Caco-2 (cell line): Measurements from ENCODE around the gene INAFM1. TPM values are rescaled to one million over a fixed set of nuclear protein-coding genes. Genes with fewer than 3 reads are reported as not detected.

Experiments
- BruUV-seq: library from RNA; stranded (reverse); fragments of 400-500 nt; replicated peaks from 2 replicates; lab custom pipeline; 2021; lab: Mats Ljungman, UMichigan
- CTCF ChIA-PET: fragments of 300-600 bp; sonication (Branson Sonifier 250); formaldehyde crosslinking; loops from one replicate; lab custom pipeline; 2022; ENCODE audit warnings: antibody characterized with exemption; lab: Charles Lee
- POLR2A ChIA-PET: fragments of 300-600 bp; sonication (Branson Sonifier 250); formaldehyde crosslinking; loops from one replicate; lab custom pipeline; 2022; ENCODE audit warnings: antibody characterized with exemption; lab: Charles Lee
- DNase-seq, 2 experiments: peaks; one replicate each; pipeline versions ENCODE4 v3.0.0 to v3.0.0-alpha.2; 2020 to 2022
- H3K27me3 ChIP-seq: replicated peaks from 2 replicates; pipeline ENCODE4 v1.6.0; 2011; ENCODE audit warnings: low read length; ENCODE audit not compliant: control insufficient read depth, insufficient read depth
- H3K36me3 ChIP-seq: 2 replicates; pipeline ENCODE4 v1.5.1; 2011; ENCODE audit warnings: low read length; ENCODE audit not compliant: control insufficient read depth, insufficient read depth
- H3K4me1 ChIP-seq: fragments of 250-450 bp; sonication (Bioruptor Pico); 2 replicates; pipeline ENCODE4 v1.5.1; 2020; ENCODE audit warnings: mild to moderate bottlenecking
- H3K4me3 ChIP-seq: 2 replicates; pipeline ENCODE4 v1.5.1; 2011; ENCODE audit warnings: low read depth, mild to moderate bottlenecking, control low read depth, low read length
- H3K9me3 ChIP-seq: fragments of 250-450 bp; sonication (Bioruptor Pico); 2 replicates; pipeline ENCODE4 v1.5.1; 2020; ENCODE audit warnings: mild to moderate bottlenecking, moderate library complexity
- H3K27ac Mint-ChIP-seq: one replicate; pipeline ENCODE4 v1.8.0; 2022; ENCODE audit warnings: mixed read lengths; ENCODE audit not compliant: unreplicated experiment
- H3K27me3 Mint-ChIP-seq: one replicate; pipeline ENCODE4 v1.8.0; 2022; ENCODE audit warnings: mixed read lengths; ENCODE audit not compliant: insufficient read depth, unreplicated experiment
- H3K36me3 Mint-ChIP-seq: one replicate; pipeline ENCODE4 v1.8.0; 2022; ENCODE audit warnings: mild to moderate bottlenecking, mixed read lengths; ENCODE audit not compliant: insufficient read depth, unreplicated experiment
- H3K4me1 Mint-ChIP-seq: one replicate; pipeline ENCODE4 v1.8.0; 2022; ENCODE audit warnings: low read depth, mixed read lengths; ENCODE audit not compliant: unreplicated experiment
- H3K4me3 Mint-ChIP-seq: one replicate; pipeline ENCODE4 v1.8.0; 2022; ENCODE audit warnings: mild to moderate bottlenecking, moderate library complexity, mixed read lengths; ENCODE audit not compliant: unreplicated experiment
- H3K9me3 Mint-ChIP-seq: one replicate; pipeline ENCODE4 v1.8.0; 2022; ENCODE audit warnings: mixed read lengths; ENCODE audit not compliant: unreplicated experiment
- CTCF ChIP-seq, 2 experiments: fragments of 200-600 bp in 1 of 2; IDR thresholded peaks; 1 replicate in 1 of 2; 2 replicates in 1 of 2; pipeline versions ENCODE4 v1.5.1 to v1.8.0; 2011 to 2022; ENCODE audit warnings: antibody characterized with exemption in 1 of 2, control low read depth in 1 of 2, inconsistent platforms in 1 of 2, low read depth in 1 of 2, low read length in 1 of 2, mild to moderate bottlenecking in 1 of 2, moderate library complexity in 1 of 2; ENCODE audit not compliant: insufficient read depth in 1 of 2, severe bottlenecking in 1 of 2, unreplicated experiment in 1 of 2
- intact Hi-C: fragments of 100-400 bp; cut with micrococcal nuclease; formaldehyde crosslinking; loops from one replicate; pipeline ENCODE4 v1.10.0; 2022; ENCODE audit not compliant: unreplicated experiment
- total RNA-seq: library from RNA; stranded (reverse); gene quantifications from 2 replicates; pipeline ENCODE4 v1.2.3, GENCODE V29; 2022

INAFM1 gene
- total RNA-seq, 1 experiment from 2014 or later, result 10.4 TPM

GRCh38 chr19:47268028-47268427, 6.7 kb upstream of the INAFM1 start:
- POLR2A ChIA-PET, result no interaction called here
- Mint-ChIP-seq H3K36me3 (peaks cover 70% of the 10 kb centered on the region), H3K27ac (no peak overlapping the region), H3K9me3 (no peaks in the 10 kb centered on the region), H3K4me1 (peaks cover 11% of the 10 kb centered on the region), H3K27me3 (no peaks in the 10 kb centered on the region), H3K4me3 (no peak overlapping the region)
- no peak for DNase-seq
- Histone ChIP-seq H3K9me3 (no peaks in the 10 kb centered on the region), H3K4me1 (no peaks in the 10 kb centered on the region), H3K36me3 (peaks cover 5% of the 10 kb centered on the region), H3K4me3 (no peak overlapping the region), H3K27me3 (no peaks in the 10 kb centered on the region)
- intact Hi-C loops, result no loop called here
- CTCF ChIA-PET, result no interaction called here
- no TSS peak for BruUV-seq
- TF ChIP-seq CTCF (IDR thresholded peaks at IDR 0.05; ENCODE audit: insufficient read depth in 1 of 2, low read depth in 1 of 2, low read length in 1 of 2, severe bottlenecking in 1 of 2, unreplicated experiment in 1 of 2), result no peak

- Mint-ChIP-seq H3K9me3 (no peaks in the 10 kb centered on the region), H3K27me3 (no peaks in the 10 kb centered on the region), H3K27ac (no peak overlapping the region), H3K4me3 (no peak overlapping the region), H3K36me3 (peaks cover 83% of the 10 kb centered on the region), H3K4me1 (peaks cover 11% of the 10 kb centered on the region)
- no peak for DNase-seq
- ChIA-PET CTCF (interaction anchor here (0.6 kb wide), 1 partner anchor 210 kb away, joined by 5 read pairs; no protein-coding TSS in a partner anchor), POLR2A (no interaction called here)
- no peak for TF ChIP-seq CTCF (IDR thresholded peaks at IDR 0.05; ENCODE audit: insufficient read depth in 1 of 2, low read depth in 1 of 2, low read length in 1 of 2, severe bottlenecking in 1 of 2, unreplicated experiment in 1 of 2)
- no peak overlapping the region for H3K4me3 ChIP-seq
- no peaks in the 10 kb centered on the region for H3K4me1 ChIP-seq
- no peaks in the 10 kb centered on the region for H3K27me3 ChIP-seq
- intact Hi-C loops, result no loop called here
- peaks cover 5% of the 10 kb centered on the region for H3K36me3 ChIP-seq
- BruUV-seq, result no TSS peak
- H3K9me3 ChIP-seq, result no peaks in the 10 kb centered on the region
Observed at GRCh38 chr19:47269596-47269995, 5.1 kb upstream of the INAFM1 start.

- no TSS peak for BruUV-seq
- Mint-ChIP-seq H3K36me3 (peaks cover 84% of the 10 kb centered on the region), H3K27ac (no peak overlapping the region), H3K9me3 (no peaks in the 10 kb centered on the region), H3K27me3 (no peaks in the 10 kb centered on the region), H3K4me1 (peaks cover 14% of the 10 kb centered on the region), H3K4me3 (no peak overlapping the region)
- Histone ChIP-seq H3K4me1 (peaks cover 5% of the 10 kb centered on the region; the same call in 1 of the 2 replicates), H3K4me3 (no peak overlapping the region), H3K27me3 (no peaks in the 10 kb centered on the region), H3K36me3 (peaks cover 5% of the 10 kb centered on the region), H3K9me3 (no peaks in the 10 kb centered on the region)
- no peak for TF ChIP-seq CTCF (IDR thresholded peaks at IDR 0.05; ENCODE audit: insufficient read depth in 1 of 2, low read depth in 1 of 2, low read length in 1 of 2, severe bottlenecking in 1 of 2, unreplicated experiment in 1 of 2)
- POLR2A ChIA-PET, result no interaction called here
- intact Hi-C loops, result no loop called here
- no peak for DNase-seq
- CTCF ChIA-PET, result interaction anchor here (0.6 kb wide), 1 partner anchor 211 kb away, joined by 5 read pairs; no protein-coding TSS in a partner anchor
Observed at GRCh38 chr19:47270408-47270807, 4.3 kb upstream of the INAFM1 start.
